ENCODE results near the gene WNT2B.

The WNT2B gene

DNA sequence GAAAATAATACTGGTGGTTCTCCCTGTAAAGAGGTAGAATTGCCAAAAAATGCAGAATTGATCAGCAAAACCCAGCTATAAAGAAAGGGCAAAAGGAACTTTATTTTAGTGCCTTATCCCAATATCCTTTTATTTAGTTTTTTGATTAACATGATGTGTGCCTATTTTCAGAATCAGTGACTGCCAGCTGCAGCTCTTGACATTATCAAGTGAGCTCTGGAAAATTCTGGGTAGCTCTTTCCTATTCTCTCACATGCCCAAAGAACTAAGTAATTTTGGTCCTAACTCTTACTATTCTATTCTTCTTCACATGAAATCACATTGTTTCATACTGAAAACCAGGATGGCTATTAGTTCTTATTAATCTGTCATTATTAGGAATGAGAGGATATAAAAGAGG, 22.1 kb downstream of the WNT2B start:
- DNase-seq, result no peak

GRCh38 chr1:112532064-112532463, 23.3 kb downstream of the WNT2B start:
- DNase-seq, result no peak

- DNase-seq, result no peak
Observed at GRCh38 chr1:112533029-112533428, 24.3 kb downstream of the WNT2B start.

DNA sequence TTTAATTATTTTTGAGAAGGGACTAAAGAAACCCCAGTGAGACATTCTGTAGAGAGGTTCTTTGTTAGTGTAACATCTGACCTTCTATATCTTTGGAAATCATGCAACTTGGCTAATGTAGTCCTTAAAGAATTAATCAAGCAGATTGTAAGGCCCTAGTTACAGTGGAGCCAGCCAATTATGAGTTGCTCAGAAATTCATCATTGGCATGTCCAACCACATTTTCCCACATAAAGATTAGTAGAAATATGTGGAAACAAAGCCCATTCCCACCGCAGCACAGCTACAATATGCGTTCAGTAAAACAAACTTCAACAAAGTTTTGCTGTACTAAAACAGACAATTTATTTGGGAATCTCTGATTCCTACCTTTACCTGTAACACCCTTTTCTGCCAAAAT, 27.8 kb downstream of the WNT2B start:
- no peak for DNase-seq

GRCh38 chr1:112537456-112537855, 28.7 kb downstream of the WNT2B start:
- no peak for DNase-seq

GRCh38 chr1:112538883-112539282, 30.1 kb downstream of the WNT2B start:
- no peak for DNase-seq

GRCh38 chr1:112540226-112540794, 31.5 kb downstream of the WNT2B start:
- DNase-seq, result no peak

- no peak for DNase-seq
Observed at GRCh38 chr1:112541299-112541698, 32.5 kb downstream of the WNT2B start.

- no peak for DNase-seq
Observed at GRCh38 chr1:112542206-112542973, 33.6 kb downstream of the WNT2B start.

DNA sequence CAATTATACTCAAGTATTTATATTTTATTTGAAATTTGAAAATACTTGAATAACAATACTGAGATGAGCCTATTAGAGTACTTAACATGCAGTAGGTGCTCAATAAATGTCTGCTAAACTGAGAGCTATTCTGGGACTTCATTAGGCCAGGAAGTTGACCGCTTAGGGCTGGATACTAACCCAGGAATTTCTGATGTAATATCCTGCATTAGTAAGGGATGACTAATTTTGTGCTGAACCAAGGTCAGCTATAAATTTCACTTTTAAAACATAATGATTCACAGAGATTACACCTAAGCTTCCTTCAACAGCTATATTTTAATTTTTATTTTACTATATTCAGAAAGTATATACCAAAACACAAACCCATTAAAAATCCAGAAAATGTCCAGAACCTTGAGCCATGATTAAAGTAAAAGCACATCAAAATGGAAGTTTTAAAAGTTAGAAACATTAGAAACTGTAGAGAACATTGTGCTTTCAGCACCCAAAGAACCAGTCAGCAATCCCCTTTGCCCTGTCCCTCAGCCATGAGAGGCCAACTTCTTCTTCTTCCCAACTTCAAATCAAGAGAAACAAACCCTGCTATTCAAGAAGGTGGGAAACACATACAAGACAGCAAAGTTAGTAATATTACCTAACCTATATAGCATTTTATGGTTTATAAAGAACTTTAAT, 35.4 kb downstream of the WNT2B start:
- DNase-seq, result no peak

- no peak for DNase-seq
Observed at GRCh38 chr1:112544751-112545150, 36.0 kb downstream of the WNT2B start.

DNA sequence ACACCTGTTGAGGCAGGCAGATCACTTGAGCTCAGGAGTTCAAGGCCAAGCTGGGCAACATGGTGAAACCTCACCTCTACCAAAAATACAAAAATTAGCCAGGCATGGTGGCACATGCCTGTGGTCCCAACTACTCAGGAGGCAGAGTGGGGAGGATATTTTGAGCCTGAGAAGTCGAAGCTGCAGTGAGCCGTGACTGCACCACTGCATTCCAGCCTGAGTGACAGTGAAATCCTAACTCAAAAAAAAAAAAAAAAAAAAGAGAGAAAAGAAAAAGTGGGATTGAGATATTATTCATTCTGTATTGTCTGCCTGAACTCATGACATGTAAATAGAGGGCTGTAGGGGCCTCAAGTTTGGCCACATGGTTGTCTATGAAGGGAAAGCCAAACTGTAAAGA, 37.3 kb downstream of the WNT2B start:
- DNase-seq, result no peak

DNA sequence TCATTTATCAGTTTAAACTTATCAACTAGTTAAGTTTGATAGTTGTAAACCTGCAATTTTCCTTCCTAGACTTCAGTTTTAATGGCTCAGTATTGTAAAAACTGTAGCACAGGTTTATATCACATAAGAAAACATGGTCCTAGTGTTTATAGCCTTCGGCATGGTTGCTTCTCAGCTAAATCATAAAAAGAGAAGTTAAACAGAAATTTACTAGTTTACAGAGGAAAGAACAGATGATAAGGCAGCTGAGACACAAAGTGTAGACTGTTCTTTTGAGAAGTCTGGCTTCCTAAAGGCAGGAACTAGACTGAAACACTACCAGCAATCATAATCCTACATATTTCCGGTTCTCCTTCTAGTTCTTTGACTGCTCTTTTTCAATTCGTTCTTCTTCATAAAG, 39.8 kb downstream of the WNT2B start:
- no peak for DNase-seq

DNA sequence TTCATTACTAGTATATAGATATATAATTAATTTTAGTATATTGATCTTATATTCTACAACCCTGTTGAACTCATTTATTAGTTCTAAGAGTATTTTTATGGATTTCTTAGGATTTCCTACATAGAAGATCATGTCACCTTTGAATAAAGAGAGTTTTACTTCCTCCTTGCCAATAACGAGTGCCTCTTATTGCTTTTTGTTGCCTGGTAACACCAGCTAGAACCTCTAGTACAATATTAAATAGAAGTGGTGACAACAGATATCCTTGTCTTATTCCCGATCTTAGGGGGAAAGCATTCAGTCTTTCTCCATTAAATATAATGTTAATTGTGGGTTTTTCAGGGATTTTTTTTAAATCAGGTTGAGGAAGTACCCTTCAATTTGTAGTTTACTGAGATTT, 40.8 kb downstream of the WNT2B start:
- DNase-seq, result no peak

DNA sequence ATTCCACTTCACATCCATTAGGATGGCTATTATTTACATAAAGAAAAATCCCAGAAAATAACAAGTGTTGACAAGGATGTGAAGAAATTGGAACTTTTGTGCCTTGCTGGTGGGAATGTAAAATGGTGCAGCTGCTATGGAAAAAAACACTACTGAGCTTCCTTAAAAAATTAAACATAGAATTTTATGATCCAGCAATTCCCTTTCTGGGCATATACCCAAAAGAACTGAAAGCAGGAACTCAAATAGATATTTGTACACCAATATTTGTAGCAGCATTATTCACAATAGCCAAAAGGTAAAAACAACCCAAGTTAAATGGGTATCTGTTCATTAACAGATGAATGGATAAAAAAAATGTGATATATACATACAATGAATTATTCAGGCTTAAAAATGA, 45.6 kb downstream of the WNT2B start:
- no peak for DNase-seq

- no peak for DNase-seq
Observed at GRCh38 chr1:112557385-112557784, 48.6 kb downstream of the WNT2B start.

DNA sequence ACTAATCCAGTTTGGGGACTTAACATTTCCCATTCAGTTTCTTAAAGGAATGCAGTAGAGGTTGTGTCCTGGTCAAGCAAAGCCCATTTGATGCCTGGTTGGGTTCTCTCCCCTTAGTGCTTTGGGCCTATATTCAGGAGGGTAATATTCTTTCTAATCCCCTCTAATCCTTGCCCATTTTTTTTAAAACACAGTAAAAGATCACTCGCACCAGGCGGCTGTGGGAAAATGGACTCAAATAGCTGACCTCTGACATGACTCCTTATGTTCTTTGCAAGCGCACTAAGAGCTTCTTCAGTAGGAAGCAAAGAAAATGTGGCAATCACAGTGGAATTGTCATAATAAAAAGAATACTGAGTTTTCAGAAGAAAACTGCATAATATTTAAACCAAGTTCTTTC, 49.9 kb downstream of the WNT2B start:
- DNase-seq, result no peak

DNA sequence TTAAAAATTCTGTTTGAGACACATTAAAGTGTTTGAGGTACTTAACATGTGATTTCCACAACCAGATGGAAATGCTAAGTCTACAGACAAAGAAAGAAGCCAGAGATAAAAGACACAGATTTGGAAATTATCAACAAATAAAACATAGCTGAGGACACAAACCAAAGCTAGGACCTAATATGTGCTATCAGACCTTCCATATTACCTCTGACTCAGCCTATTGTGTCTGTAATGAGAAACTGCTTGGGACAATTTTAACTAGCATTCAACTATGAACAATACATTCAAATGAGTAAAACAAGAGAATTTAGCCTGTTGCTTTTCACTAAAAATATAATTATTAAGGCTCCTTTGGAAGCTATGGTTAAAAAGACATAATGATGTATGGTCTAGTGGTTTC, 54.6 kb downstream of the WNT2B start:
- no peak for DNase-seq

DNA sequence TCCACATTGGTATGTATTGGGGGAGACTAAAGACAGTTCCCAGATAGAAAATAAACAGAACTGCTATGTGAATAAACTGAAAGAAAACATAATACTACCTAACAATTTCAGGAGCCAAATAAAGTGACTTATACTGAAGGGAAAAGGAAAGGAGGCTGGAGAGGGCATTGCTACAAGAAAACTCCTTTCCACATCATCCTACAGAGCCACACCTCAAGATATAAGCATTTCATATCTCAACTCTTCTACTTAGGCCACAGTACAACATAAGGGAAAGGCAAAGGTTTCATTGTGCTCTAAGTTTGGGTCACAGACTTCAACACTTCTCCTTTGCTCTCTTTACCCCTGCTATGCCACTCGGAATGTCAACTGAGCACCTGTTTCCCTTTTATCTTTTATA, 55.3 kb downstream of the WNT2B start:
- DNase-seq, result no peak

DNA sequence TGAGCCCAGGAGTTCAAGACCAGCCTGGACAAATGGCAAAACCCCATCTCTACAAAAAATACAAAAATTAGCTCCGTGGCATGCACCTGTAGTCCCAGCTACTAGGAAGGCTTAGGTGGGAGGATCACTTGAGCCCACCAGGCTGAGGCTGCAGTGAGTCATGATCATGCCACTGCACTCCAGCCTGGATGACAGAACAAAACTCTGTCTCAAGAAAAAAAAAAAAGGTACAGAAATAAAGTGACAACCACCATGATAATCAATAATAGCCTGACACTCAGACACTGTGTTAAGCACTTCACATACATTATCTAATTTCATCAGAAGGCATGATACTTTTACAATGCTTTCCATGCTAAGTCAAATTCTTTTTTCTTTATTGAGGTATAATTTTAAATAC, 57.0 kb downstream of the WNT2B start:
- no peak for DNase-seq

DNA sequence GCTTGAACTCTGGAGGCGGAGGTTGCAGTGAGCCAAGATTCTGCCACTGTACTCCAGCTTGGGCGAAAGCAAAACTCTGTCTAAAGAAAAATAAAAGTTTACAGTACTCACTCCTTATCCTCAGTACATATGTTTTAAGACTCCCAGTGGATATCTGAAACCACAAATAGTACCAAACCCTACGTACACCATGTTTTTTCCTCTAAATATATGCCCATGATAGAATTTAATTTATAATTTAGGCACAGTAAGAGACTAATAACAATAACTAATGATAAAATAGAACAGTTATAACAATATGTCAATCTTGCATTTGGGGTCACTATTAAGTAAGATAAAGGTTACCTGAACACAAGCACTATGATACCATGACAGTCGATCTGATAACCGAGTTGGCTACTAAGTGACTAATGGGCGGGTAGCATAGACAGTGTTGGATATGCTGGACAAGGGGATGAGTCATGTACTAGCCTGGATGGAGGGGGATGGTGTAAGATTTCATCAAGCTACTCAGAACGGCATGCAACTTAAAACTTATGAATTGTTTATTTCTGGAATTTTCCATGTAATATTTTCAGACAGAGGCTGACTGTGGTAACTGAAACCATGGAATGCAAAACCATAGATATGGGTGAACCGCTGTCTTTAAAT, 66.5 kb downstream of the WNT2B start:
- no peak for DNase-seq

- no peak for DNase-seq
Observed at GRCh38 chr1:112576240-112576639, 67.5 kb downstream of the WNT2B start.

Measured in activated CD4-positive, alpha-beta T cell treated with anti-CD3 and anti-CD28 coated beads for 48 hours (primary cell).